ENCODE measurements around the gene TAP2.

DNA sequence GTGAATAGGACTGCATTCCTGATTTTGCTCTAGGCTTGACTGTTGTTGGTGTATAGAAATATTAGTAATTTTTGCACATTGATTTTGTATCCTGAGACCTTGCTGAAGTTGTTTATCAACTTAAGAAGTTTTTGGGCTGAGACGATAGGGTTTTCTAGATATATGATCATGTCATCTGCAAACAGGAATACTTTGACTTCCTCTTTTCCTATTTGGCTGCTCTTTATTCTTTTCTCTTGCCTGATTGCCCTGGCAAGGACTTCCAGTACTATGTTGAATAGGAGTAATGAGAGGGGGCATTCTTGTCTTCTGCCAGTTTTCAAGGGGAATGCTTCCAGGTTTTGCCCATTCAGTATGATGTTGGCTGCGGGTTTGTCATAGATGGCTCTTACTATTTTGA is 35.1 kb downstream of the TAP2 start:
- TF ChIP-seq CBX5 (IDR thresholded peaks at IDR 0.05; ENCODE audit: low read depth), result no peak
- TF ChIP-seq, protein P1, sequence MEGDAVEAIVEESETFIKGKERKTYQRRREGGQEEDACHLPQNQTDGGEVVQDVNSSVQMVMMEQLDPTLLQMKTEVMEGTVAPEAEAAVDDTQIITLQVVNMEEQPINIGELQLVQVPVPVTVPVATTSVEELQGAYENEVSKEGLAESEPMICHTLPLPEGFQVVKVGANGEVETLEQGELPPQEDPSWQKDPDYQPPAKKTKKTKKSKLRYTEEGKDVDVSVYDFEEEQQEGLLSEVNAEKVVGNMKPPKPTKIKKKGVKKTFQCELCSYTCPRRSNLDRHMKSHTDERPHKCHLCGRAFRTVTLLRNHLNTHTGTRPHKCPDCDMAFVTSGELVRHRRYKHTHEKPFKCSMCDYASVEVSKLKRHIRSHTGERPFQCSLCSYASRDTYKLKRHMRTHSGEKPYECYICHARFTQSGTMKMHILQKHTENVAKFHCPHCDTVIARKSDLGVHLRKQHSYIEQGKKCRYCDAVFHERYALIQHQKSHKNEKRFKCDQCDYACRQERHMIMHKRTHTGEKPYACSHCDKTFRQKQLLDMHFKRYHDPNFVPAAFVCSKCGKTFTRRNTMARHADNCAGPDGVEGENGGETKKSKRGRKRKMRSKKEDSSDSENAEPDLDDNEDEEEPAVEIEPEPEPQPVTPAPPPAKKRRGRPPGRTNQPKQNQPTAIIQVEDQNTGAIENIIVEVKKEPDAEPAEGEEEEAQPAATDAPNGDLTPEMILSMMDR (IDR thresholded peaks at IDR 0.05 in 2 of 3, conservative IDR thresholded peaks at IDR 0.05 in 1 of 3; ENCODE audit: control insufficient read depth in 2 of 3, extremely low read depth in 1 of 3, insufficient read depth in 1 of 3, low read depth in 3 of 3, low read length in 3 of 3), result no peak
- TF ChIP-seq SMC3 (IDR thresholded peaks at IDR 0.05; ENCODE audit: borderline replicate concordance, low read length), result no peak

Data from GM12878 (cell line).